ENCODE measurements around the gene VAV1.
"Not testable (repeated sequence)": the region's sequence is repeated elsewhere in the genome, so short reads cannot be mapped to it uniquely, and the experiment has no call there.

VAV1 gene

GRCh38 chr19:6748543-6748942 is 24.0 kb upstream of the VAV1 start:
- not testable (repeated sequence) for H3K27ac ChIP-seq (ENCODE audit: low read depth, low read length); H3K27me3 ChIP-seq (ENCODE audit: insufficient read depth, low read length); H3K4me3 ChIP-seq (ENCODE audit: low read depth, low read length); H2AFZ ChIP-seq (ENCODE audit: low read length, unreplicated experiment)
- Histone ChIP-seq H3K36me3 (ENCODE audit: insufficient read depth, low read length) (peaks cover 29% of the 10 kb centered on the region), H3K79me2 (ENCODE audit: control insufficient read depth, insufficient read depth, low read length, unreplicated experiment) (peaks cover 10% of the 10 kb centered on the region), H3K4me1 (ENCODE audit: control insufficient read depth, insufficient read depth, low read length, unreplicated experiment) (peaks cover 17% of the 10 kb centered on the region)

- H3K27ac ChIP-seq (ENCODE audit: low read depth, low read length): no peak overlapping the region; the same call in 1 of the 2 replicates
- H3K27me3 ChIP-seq (ENCODE audit: insufficient read depth, low read length): no peaks in the 10 kb centered on the region
- no peak overlapping the region for H3K4me3 ChIP-seq (ENCODE audit: low read depth, low read length)
- H3K79me2 ChIP-seq (ENCODE audit: control insufficient read depth, insufficient read depth, low read length, unreplicated experiment): peaks cover 10% of the 10 kb centered on the region
- H3K4me1 ChIP-seq (ENCODE audit: control insufficient read depth, insufficient read depth, low read length, unreplicated experiment): peaks cover 7% of the 10 kb centered on the region
- no peak overlapping the region for H2AFZ ChIP-seq (ENCODE audit: low read length, unreplicated experiment)
- peaks cover 27% of the 10 kb centered on the region for H3K36me3 ChIP-seq (ENCODE audit: insufficient read depth, low read length)
Observed at GRCh38 chr19:6750062-6750461, 22.4 kb upstream of the VAV1 start.

- Histone ChIP-seq H3K27me3 (ENCODE audit: insufficient read depth, low read length) (no peaks in the 10 kb centered on the region), H3K4me3 (ENCODE audit: low read depth, low read length) (no peak overlapping the region), H3K36me3 (ENCODE audit: insufficient read depth, low read length) (peaks cover 20% of the 10 kb centered on the region), H3K27ac (ENCODE audit: low read depth, low read length) (no peak overlapping the region), H3K4me1 (ENCODE audit: control insufficient read depth, insufficient read depth, low read length, unreplicated experiment) (no peaks in the 10 kb centered on the region), H3K79me2 (ENCODE audit: control insufficient read depth, insufficient read depth, low read length, unreplicated experiment) (peaks cover 2% of the 10 kb centered on the region), H2AFZ (ENCODE audit: low read length, unreplicated experiment) (no peak overlapping the region)
Observed at GRCh38 chr19:6751189-6751588, 21.3 kb upstream of the VAV1 start.

GRCh38 chr19:6752256-6753177 is 20.0 kb upstream of the VAV1 start:
- H3K27ac ChIP-seq (ENCODE audit: low read depth, low read length): no peak overlapping the region
- peaks cover 9% of the 10 kb centered on the region for H3K36me3 ChIP-seq (ENCODE audit: insufficient read depth, low read length)
- H2AFZ ChIP-seq (ENCODE audit: low read length, unreplicated experiment): no peak overlapping the region
- no peak overlapping the region for H3K4me3 ChIP-seq (ENCODE audit: low read depth, low read length)
- H3K4me1 ChIP-seq (ENCODE audit: control insufficient read depth, insufficient read depth, low read length, unreplicated experiment): no peaks in the 10 kb centered on the region
- H3K27me3 ChIP-seq (ENCODE audit: insufficient read depth, low read length): no peaks in the 10 kb centered on the region
- H3K79me2 ChIP-seq (ENCODE audit: control insufficient read depth, insufficient read depth, low read length, unreplicated experiment): no peaks in the 10 kb centered on the region

- H3K4me3 ChIP-seq (ENCODE audit: low read depth, low read length): 0 out of 2 replicates have a peak overlapping the region, but pooled peaks have one; percentile 34
- H3K27me3 ChIP-seq (ENCODE audit: insufficient read depth, low read length): no peaks in the 10 kb centered on the region
- no peaks in the 10 kb centered on the region for H3K79me2 ChIP-seq (ENCODE audit: control insufficient read depth, insufficient read depth, low read length, unreplicated experiment)
- no peaks in the 10 kb centered on the region for H3K4me1 ChIP-seq (ENCODE audit: control insufficient read depth, insufficient read depth, low read length, unreplicated experiment)
- H3K36me3 ChIP-seq (ENCODE audit: insufficient read depth, low read length): peaks cover 4% of the 10 kb centered on the region; the same call in 1 of the 2 replicates
- H2AFZ ChIP-seq (ENCODE audit: low read length, unreplicated experiment): no peak overlapping the region
- H3K27ac ChIP-seq (ENCODE audit: low read depth, low read length): no peak overlapping the region
Observed at GRCh38 chr19:6753178-6754031, 19.1 kb upstream of the VAV1 start.

- Histone ChIP-seq H3K4me1 (ENCODE audit: control insufficient read depth, insufficient read depth, low read length, unreplicated experiment) (no peaks in the 10 kb centered on the region), H3K27me3 (ENCODE audit: insufficient read depth, low read length) (no peaks in the 10 kb centered on the region), H3K4me3 (ENCODE audit: low read depth, low read length) (no peak overlapping the region), H3K79me2 (ENCODE audit: control insufficient read depth, insufficient read depth, low read length, unreplicated experiment) (no peaks in the 10 kb centered on the region), H3K27ac (ENCODE audit: low read depth, low read length) (no peak overlapping the region), H3K36me3 (ENCODE audit: insufficient read depth, low read length) (peaks cover 3% of the 10 kb centered on the region; the same call in 1 of the 2 replicates), H2AFZ (ENCODE audit: low read length, unreplicated experiment) (no peak overlapping the region)
Observed at GRCh38 chr19:6754136-6754535, 18.4 kb upstream of the VAV1 start.

GRCh38 chr19:6754653-6755463 is 17.6 kb upstream of the VAV1 start:
- Histone ChIP-seq H3K36me3 (ENCODE audit: insufficient read depth, low read length) (no peaks in the 10 kb centered on the region), H2AFZ (ENCODE audit: low read length, unreplicated experiment) (no peak overlapping the region), H3K79me2 (ENCODE audit: control insufficient read depth, insufficient read depth, low read length, unreplicated experiment) (no peaks in the 10 kb centered on the region), H3K27ac (ENCODE audit: low read depth, low read length) (no peak overlapping the region), H3K4me1 (ENCODE audit: control insufficient read depth, insufficient read depth, low read length, unreplicated experiment) (no peaks in the 10 kb centered on the region), H3K27me3 (ENCODE audit: insufficient read depth, low read length) (no peaks in the 10 kb centered on the region), H3K4me3 (ENCODE audit: low read depth, low read length) (no peak overlapping the region)

GRCh38 chr19:6760606-6761005 is 11.9 kb upstream of the VAV1 start:
- Histone ChIP-seq H3K4me3 (ENCODE audit: low read depth, low read length) (no peak overlapping the region), H3K4me1 (ENCODE audit: control insufficient read depth, insufficient read depth, low read length, unreplicated experiment) (no peaks in the 10 kb centered on the region), H3K36me3 (ENCODE audit: insufficient read depth, low read length) (no peaks in the 10 kb centered on the region), H3K27me3 (ENCODE audit: insufficient read depth, low read length) (no peaks in the 10 kb centered on the region), H3K27ac (ENCODE audit: low read depth, low read length) (no peak overlapping the region), H2AFZ (ENCODE audit: low read length, unreplicated experiment) (no peak overlapping the region), H3K79me2 (ENCODE audit: control insufficient read depth, insufficient read depth, low read length, unreplicated experiment) (no peaks in the 10 kb centered on the region)

GRCh38 chr19:6761053-6761676 is 11.3 kb upstream of the VAV1 start:
- Histone ChIP-seq H3K36me3 (ENCODE audit: insufficient read depth, low read length) (no peaks in the 10 kb centered on the region), H3K4me1 (ENCODE audit: control insufficient read depth, insufficient read depth, low read length, unreplicated experiment) (peaks cover 5% of the 10 kb centered on the region), H3K4me3 (ENCODE audit: low read depth, low read length) (no peak overlapping the region), H3K79me2 (ENCODE audit: control insufficient read depth, insufficient read depth, low read length, unreplicated experiment) (no peaks in the 10 kb centered on the region), H2AFZ (ENCODE audit: low read length, unreplicated experiment) (no peak overlapping the region), H3K27ac (ENCODE audit: low read depth, low read length) (no peak overlapping the region), H3K27me3 (ENCODE audit: insufficient read depth, low read length) (no peaks in the 10 kb centered on the region)

Measured in ACC112 (cell line).